Body of pancreas (tissue), 4 donors: ENCODE measurements around the gene ACTL10.

ENCODE experiments used
- CTCF ChIP-seq, 7 experiments: fragments of 450-650 bp in 4 of 7; fragments of 200-600 bp in 3 of 7; sonication (generic) in 3 of 7; IDR thresholded peaks; one replicate each; pipeline ENCODE4 v1.5.1; 2016 to 2019; ENCODE audit warnings: antibody characterized with exemption in 7 of 7
- POLR2A ChIP-seq, 3 donors: fragments of 450-650 bp; IDR thresholded peaks; one replicate each; pipeline ENCODE4 v1.6.1; 2016; ENCODE audit warnings: antibody characterized with exemption in 3 of 3, mild to moderate bottlenecking in 2 of 3

DNA sequence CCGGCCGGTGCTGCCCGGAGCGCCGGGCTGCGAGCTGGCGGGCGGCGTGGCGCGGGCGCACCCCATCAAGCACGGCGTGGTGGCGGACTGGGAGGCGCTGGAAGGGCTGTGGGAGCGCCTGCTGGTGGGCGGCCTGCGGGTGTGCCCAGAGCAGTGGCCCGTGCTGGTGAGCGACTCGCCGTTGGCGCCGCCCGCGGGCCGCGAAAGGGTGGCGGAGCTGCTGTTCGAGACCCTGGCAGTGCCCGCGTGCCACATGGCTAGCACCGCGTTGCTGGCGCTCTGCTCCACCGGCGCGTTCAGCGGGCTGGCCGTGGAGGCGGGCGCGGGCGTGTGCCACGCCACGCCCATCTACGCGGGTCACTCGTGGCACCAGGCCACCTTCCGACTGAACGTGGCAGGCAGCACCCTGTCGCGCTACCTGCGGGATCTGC is 517 bp downstream of the ACTL10 start:
- TF ChIP-seq CTCF (IDR thresholded peaks at IDR 0.05) (no peak), POLR2A (IDR thresholded peaks at IDR 0.05) (no peak)
